ENCODE results near the gene CARD6.
"Not testable (repeated sequence)": the region's sequence is repeated elsewhere in the genome, so short reads cannot be mapped to it uniquely, and the experiment has no call there.

CARD6 gene

GRCh38 chr5:40828690-40829661 is 12.2 kb upstream of the CARD6 start:
- DNase-seq, result no peak

- no peak for DNase-seq
Observed at GRCh38 chr5:40829748-40830533, 11.2 kb upstream of the CARD6 start.

GRCh38 chr5:40831346-40832210 is 9.6 kb upstream of the CARD6 start:
- no peak for DNase-seq

GRCh38 chr5:40832345-40832744 is 8.8 kb upstream of the CARD6 start:
- no peak for DNase-seq

- no peak for DNase-seq
Observed at GRCh38 chr5:40833712-40834229, 7.4 kb upstream of the CARD6 start.

GRCh38 chr5:40834391-40834848 is 6.7 kb upstream of the CARD6 start:
- peak; percentile 18 to 39 for DNase-seq

GRCh38 chr5:40834849-40835787 is 6.0 kb upstream of the CARD6 start, which contains the start of gene RPL37:
Gene RPL37, minus strand, starts transcription at chr5:40835222. Its CDS starts 37 bp downstream, at chr5:40835185.
- peak; percentile 96 to 99 for DNase-seq

- DNase-seq, result no peak
Observed at GRCh38 chr5:40838086-40838485, 3.1 kb upstream of the CARD6 start.

GRCh38 chr5:40842351-40842750 is 1.2 kb downstream of the CARD6 start:
- no peak for DNase-seq

- no peak for DNase-seq
Observed at GRCh38 chr5:40844565-40844964, 3.4 kb downstream of the CARD6 start.

- DNase-seq, result no peak
Observed at GRCh38 chr5:40846371-40846770, 5.2 kb downstream of the CARD6 start.

- DNase-seq, result no peak
Observed at GRCh38 chr5:40847525-40847924, 6.4 kb downstream of the CARD6 start.

GRCh38 chr5:40853632-40854192 is 12.5 kb downstream of the CARD6 start:
- DNase-seq, result no peak

GRCh38 chr5:40860711-40861110 is 19.5 kb downstream of the CARD6 start:
- no peak for DNase-seq

- DNase-seq, result not testable (repeated sequence)
Observed at GRCh38 chr5:40865004-40865403, 23.8 kb downstream of the CARD6 start.

- DNase-seq, result no peak
Observed at GRCh38 chr5:40866844-40867243, 25.7 kb downstream of the CARD6 start.

- no peak for DNase-seq
Observed at GRCh38 chr5:40869384-40869783, 28.2 kb downstream of the CARD6 start.

GRCh38 chr5:40871177-40871576 is 30.0 kb downstream of the CARD6 start:
- DNase-seq, result no peak

- not testable (repeated sequence) for DNase-seq
Observed at GRCh38 chr5:40872253-40872652, 31.1 kb downstream of the CARD6 start.

- no peak for DNase-seq
Observed at GRCh38 chr5:40873286-40873880, 32.2 kb downstream of the CARD6 start.
